Measurements from ENCODE around the gene CRTC3. TPM values are rescaled to one million over a fixed set of nuclear protein-coding genes. Genes with fewer than 3 reads are reported as not detected.
"Not testable (repeated sequence)": the region's sequence is repeated elsewhere in the genome, so short reads cannot be mapped to it uniquely, and the experiment has no call there.

CRTC3 gene
- total RNA-seq (2014; rRNA removed; shearing (Covaris generic); ENCODE audit: low replicate concordance), result 3.8 and 5.6 TPM in 2 replicates

GRCh38 chr15:90529371-90530249 is at the start of gene CRTC3:
Gene CRTC3 (plus strand): TSS chr15:90529923. CDS start chr15:90530072, 149 bp downstream.
- Histone ChIP-seq H3K27me3 (no peaks in the 10 kb centered on the region), H3K4me3 (peak within 1 kb of the TSS; percentile 79), H3K36me3 (no peaks in the 10 kb centered on the region), H3K9me3 (no peaks in the 10 kb centered on the region)
- DNase-seq, result peak; percentile 58

- Histone ChIP-seq H3K27me3 (no peaks in the 10 kb centered on the region), H3K9me3 (no peaks in the 10 kb centered on the region), H3K4me3 (no peak overlapping the region), H3K36me3 (peaks cover 64% of the 10 kb centered on the region)
- DNase-seq, result no peak
These were observed 48.7 kb upstream of the CRTC3 start for GRCh38 chr15:90481023-90481422.

- DNase-seq, result peak; percentile 6
- no peaks in the 10 kb centered on the region for H3K9me3 ChIP-seq
These were observed 47.4 kb upstream of the CRTC3 start for GRCh38 chr15:90482124-90483011.

GRCh38 chr15:90483012-90483307 is 46.8 kb upstream of the CRTC3 start:
- Histone ChIP-seq H3K36me3 (peaks cover 63% of the 10 kb centered on the region), H3K4me3 (no peak overlapping the region), H3K9me3 (no peaks in the 10 kb centered on the region), H3K27me3 (no peaks in the 10 kb centered on the region)
- DNase-seq, result no peak

More at GRCh38 chr15:90482124-90483011, 47.4 kb upstream of the CRTC3 start:
- Histone ChIP-seq H3K36me3 (peaks cover 63% of the 10 kb centered on the region), H3K27me3 (no peaks in the 10 kb centered on the region), H3K4me3 (no peak overlapping the region)

- H3K36me3 ChIP-seq, result peaks cover 60% of the 10 kb centered on the region
- no peaks in the 10 kb centered on the region for H3K27me3 ChIP-seq
- no peaks in the 10 kb centered on the region for H3K9me3 ChIP-seq
- H3K4me3 ChIP-seq, result no peak overlapping the region
- DNase-seq, result no peak
These were observed 46.1 kb upstream of the CRTC3 start for GRCh38 chr15:90483637-90484036.

- peaks cover 80% of the 10 kb centered on the region for H3K36me3 ChIP-seq
- H3K4me3 ChIP-seq, result no peak overlapping the region
- no peaks in the 10 kb centered on the region for H3K27me3 ChIP-seq
- no peaks in the 10 kb centered on the region for H3K9me3 ChIP-seq
- DNase-seq, result no peak
These were observed 42.5 kb upstream of the CRTC3 start for GRCh38 chr15:90487186-90487585.

- no peaks in the 10 kb centered on the region for H3K27me3 ChIP-seq
- no peaks in the 10 kb centered on the region for H3K9me3 ChIP-seq
- peaks cover 78% of the 10 kb centered on the region for H3K36me3 ChIP-seq
- no peak for DNase-seq
- H3K4me3 ChIP-seq, result no peak overlapping the region
These were observed 40.2 kb upstream of the CRTC3 start for GRCh38 chr15:90489514-90489913.

GRCh38 chr15:90489944-90490343 is 39.8 kb upstream of the CRTC3 start:
- no peak overlapping the region for H3K4me3 ChIP-seq
- no peaks in the 10 kb centered on the region for H3K9me3 ChIP-seq
- H3K27me3 ChIP-seq, result no peaks in the 10 kb centered on the region
- H3K36me3 ChIP-seq, result peaks cover 78% of the 10 kb centered on the region
- DNase-seq, result no peak

- Histone ChIP-seq H3K9me3 (no peaks in the 10 kb centered on the region), H3K27me3 (no peaks in the 10 kb centered on the region), H3K4me3 (no peak overlapping the region), H3K36me3 (peaks cover 64% of the 10 kb centered on the region)
- no peak for DNase-seq
These were observed 36.1 kb upstream of the CRTC3 start for GRCh38 chr15:90493647-90494046.

GRCh38 chr15:90495067-90495466 is 34.7 kb upstream of the CRTC3 start:
- Histone ChIP-seq H3K4me3 (no peak overlapping the region), H3K36me3 (peaks cover 67% of the 10 kb centered on the region), H3K9me3 (no peaks in the 10 kb centered on the region), H3K27me3 (no peaks in the 10 kb centered on the region)
- DNase-seq, result no peak

- Histone ChIP-seq H3K36me3 (peaks cover 65% of the 10 kb centered on the region), H3K9me3 (no peaks in the 10 kb centered on the region), H3K4me3 (no peak overlapping the region), H3K27me3 (no peaks in the 10 kb centered on the region)
- no peak for DNase-seq
These were observed 32.9 kb upstream of the CRTC3 start for GRCh38 chr15:90496791-90497190.

- Histone ChIP-seq H3K9me3 (no peaks in the 10 kb centered on the region), H3K4me3 (no peak overlapping the region), H3K36me3 (peaks cover 69% of the 10 kb centered on the region), H3K27me3 (no peaks in the 10 kb centered on the region)
- no peak for DNase-seq
These were observed 32.3 kb upstream of the CRTC3 start for GRCh38 chr15:90497376-90497775.

- Histone ChIP-seq H3K9me3 (no peaks in the 10 kb centered on the region), H3K36me3 (peaks cover 67% of the 10 kb centered on the region), H3K27me3 (no peaks in the 10 kb centered on the region), H3K4me3 (no peak overlapping the region)
- DNase-seq, result no peak
These were observed 31.8 kb upstream of the CRTC3 start for GRCh38 chr15:90497912-90498311.

GRCh38 chr15:90500171-90500570 is 29.6 kb upstream of the CRTC3 start:
- no peak overlapping the region for H3K4me3 ChIP-seq
- no peak for DNase-seq
- no peaks in the 10 kb centered on the region for H3K9me3 ChIP-seq
- peaks cover 46% of the 10 kb centered on the region for H3K36me3 ChIP-seq
- no peaks in the 10 kb centered on the region for H3K27me3 ChIP-seq

GRCh38 chr15:90501898-90502297 is 27.8 kb upstream of the CRTC3 start:
- Histone ChIP-seq H3K4me3 (no peak overlapping the region), H3K9me3 (no peaks in the 10 kb centered on the region), H3K36me3 (peaks cover 42% of the 10 kb centered on the region), H3K27me3 (no peaks in the 10 kb centered on the region)
- no peak for DNase-seq

- DNase-seq, H3K9me3 ChIP-seq, H3K27me3 ChIP-seq, H3K36me3 ChIP-seq, H3K4me3 ChIP-seq: not testable (repeated sequence)
These were observed 18.9 kb upstream of the CRTC3 start for GRCh38 chr15:90510781-90511180.

- not testable (repeated sequence) for DNase-seq, H3K27me3 ChIP-seq, H3K4me3 ChIP-seq, H3K36me3 ChIP-seq, H3K9me3 ChIP-seq
These were observed 18.5 kb upstream of the CRTC3 start for GRCh38 chr15:90511211-90511618.
